ENCODE measurements around the gene MAGI2.

GRCh38 chr7:78198756-78199155 is 1254.7 kb downstream of the MAGI2 start:
- TF ChIP-seq ARNTL (CRISPR knock-in tag; IDR thresholded peaks at IDR 0.05; ENCODE audit: borderline replicate concordance, low read depth) (no peak), PATZ1 (CRISPR knock-in tag; IDR thresholded peaks at IDR 0.05; ENCODE audit: borderline replicate concordance) (no peak), CREB5 (CRISPR knock-in tag; IDR thresholded peaks at IDR 0.05; ENCODE audit: low read depth) (no peak), TSHZ2 (CRISPR knock-in tag; IDR thresholded peaks at IDR 0.05) (no peak), ZFP30 (CRISPR knock-in tag; IDR thresholded peaks at IDR 0.05) (no peak), OSR1 (CRISPR knock-in tag; IDR thresholded peaks at IDR 0.05) (no peak), ESRRG (CRISPR knock-in tag; IDR thresholded peaks at IDR 0.05) (no peak), ZNF70 (CRISPR knock-in tag; IDR thresholded peaks at IDR 0.05) (no peak), RARB (CRISPR knock-in tag; IDR thresholded peaks at IDR 0.05) (no peak), BACH2 (CRISPR knock-in tag; IDR thresholded peaks at IDR 0.05; ENCODE audit: borderline replicate concordance) (no peak)

Data from SK-N-SH treated with all-trans-retinoic acid at 6 μM for 48 hours (cell line).